RWPE1 (cell line): ENCODE data around the gene CD34.

Experiments used
- CTCF ChIA-PET: fragments of 350-600 bp; sonication (Branson Sonifier 250); formaldehyde crosslinking; extraction: SDS; loops from one replicate; lab custom pipeline; 2021; lab: Yijun Ruan, JAX
- POLR2A ChIA-PET: fragments of 400-600 bp; formaldehyde crosslinking; extraction: SDS; loops from one replicate; lab custom pipeline; 2020; ENCODE audit warnings: antibody characterized with exemption; ENCODE audit not compliant: low non-redundant PET; lab: Yijun Ruan, JAX
- DNase-seq: peaks from one replicate; pipeline ENCODE4 v3.0.0; 2012; ENCODE audit warnings: low spot score
- H3K27ac ChIP-seq: fragments of 450-650 bp; 2 replicates; pipeline ENCODE4 v1.5.1; 2017
- CTCF ChIP-seq: fragments of 450-650 bp; conservative IDR thresholded peaks from 2 replicates; pipeline ENCODE4 v1.5.1; 2017; ENCODE audit warnings: low read depth, mild to moderate bottlenecking

The CD34 gene

DNA sequence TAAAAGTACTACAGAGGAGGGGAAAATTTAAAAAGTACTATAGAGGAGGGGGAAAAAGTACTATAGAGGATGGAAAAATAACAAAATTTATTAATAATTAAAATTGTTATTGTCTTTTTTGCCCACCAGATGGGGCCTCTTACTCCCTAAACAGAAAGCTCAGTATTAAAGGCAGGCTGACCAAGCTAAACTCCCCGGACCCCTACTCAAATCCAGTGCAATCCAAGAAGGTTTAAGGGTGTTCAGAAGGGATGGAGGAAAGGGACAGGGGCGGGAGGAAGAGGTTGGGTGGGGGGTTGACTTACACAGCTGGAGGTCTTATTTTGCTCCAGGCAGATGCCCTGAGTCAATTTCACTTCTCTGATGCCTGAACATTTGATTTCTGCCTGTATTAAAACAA, 13.7 kb downstream of the CD34 start:
- no peak for TF ChIP-seq CTCF
- ChIA-PET CTCF (interaction anchor here (0.6 to 3.4 kb wide), 8 partner anchors 10 to 727 kb away, joined by 3 to 21 read pairs (median 4); partner anchors contain the start of gene CD34), POLR2A (no interaction called here)
- no peak overlapping the region for H3K27ac ChIP-seq
- no peak for DNase-seq

- DNase-seq = no peak
- no peak for TF ChIP-seq CTCF
- ChIA-PET CTCF (interaction anchor here (0.6 to 3.4 kb wide), 6 partner anchors 33 to 728 kb away, joined by 3 to 21 read pairs (median 5); no protein-coding TSS in a partner anchor), POLR2A (no interaction called here)
- H3K27ac ChIP-seq = no peak overlapping the region
Measured at GRCh38 chr1:207896547-207896946, 14.4 kb downstream of the CD34 start.

DNA sequence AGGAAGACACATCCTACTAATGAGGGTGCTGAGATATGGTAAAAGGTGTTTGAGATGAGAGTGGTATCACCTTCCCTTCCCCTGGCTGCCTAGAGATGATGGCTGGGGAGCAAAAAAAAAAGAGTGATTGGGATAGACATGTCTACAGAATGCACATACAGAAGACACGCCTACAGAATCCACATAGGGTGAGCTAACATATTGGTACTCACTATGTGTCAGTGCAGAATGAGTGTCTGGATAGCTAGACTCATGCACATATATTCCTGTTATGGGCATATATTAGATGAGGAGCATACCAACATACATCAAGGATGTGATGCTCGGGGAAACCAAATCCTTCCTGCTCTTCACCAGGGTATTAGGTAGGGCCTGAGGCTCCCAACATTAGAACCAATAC, 16.2 kb downstream of the CD34 start:
- POLR2A ChIA-PET = no interaction called here
- no peak overlapping the region for H3K27ac ChIP-seq
- CTCF ChIA-PET = interaction anchor here (0.6 to 3.4 kb wide), 3 partner anchors 10 to 381 kb away, joined by 3 to 21 read pairs (median 8); no protein-coding TSS in a partner anchor
- no peak for DNase-seq
- TF ChIP-seq CTCF = no peak

GRCh38 chr1:207893737-207894582, 17.0 kb downstream of the CD34 start:
- no peak overlapping the region for H3K27ac ChIP-seq
- no peak for DNase-seq
- ChIA-PET POLR2A (no interaction called here), CTCF (interaction anchor here (0.6 to 3.4 kb wide), 2 partner anchors 70 to 382 kb away, joined by 3 to 21 read pairs; no protein-coding TSS in a partner anchor)
- no peak for TF ChIP-seq CTCF

DNA sequence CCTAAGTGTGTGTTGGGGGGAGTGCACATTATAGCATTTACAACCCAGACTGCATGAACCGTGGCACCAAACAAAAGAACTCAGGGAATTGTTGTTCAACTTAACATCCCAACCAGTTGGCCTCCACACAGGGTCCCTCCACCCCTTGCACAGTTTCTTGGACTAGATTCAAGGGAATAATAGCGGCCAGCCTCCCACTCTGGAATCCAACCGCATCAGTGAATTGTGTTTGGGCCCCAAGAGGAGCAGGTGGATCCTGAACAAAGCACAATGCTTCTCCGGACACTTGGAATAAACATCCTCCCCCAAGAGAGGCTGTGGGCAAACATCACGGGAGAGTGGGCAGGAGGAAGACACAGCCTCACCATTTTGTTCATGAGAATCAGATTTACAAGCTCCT, 18.2 kb downstream of the CD34 start:
- ChIA-PET POLR2A (no interaction called here), CTCF (no interaction called here)
- no peak for TF ChIP-seq CTCF
- H3K27ac ChIP-seq = no peak overlapping the region
- DNase-seq = no peak

DNA sequence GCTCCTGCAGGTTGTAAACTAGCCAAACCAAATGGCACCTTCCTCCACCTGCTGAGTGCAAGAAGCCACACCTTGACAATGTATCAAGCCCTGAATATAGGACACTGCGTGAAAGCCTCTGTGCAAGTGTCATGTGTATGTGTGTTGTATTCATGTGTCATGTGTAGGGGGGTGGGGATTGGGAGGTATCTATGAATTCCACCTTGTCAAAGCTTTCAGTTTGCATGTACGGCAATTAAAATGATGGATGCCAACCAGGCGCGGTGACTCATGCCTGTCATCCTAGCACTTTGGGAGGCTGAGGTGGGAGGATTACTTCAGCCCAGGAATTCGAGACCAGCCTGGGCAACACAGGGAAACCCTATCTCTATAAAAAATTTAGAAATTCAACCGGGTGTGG, 19.8 kb downstream of the CD34 start:
- ChIA-PET CTCF (no interaction called here), POLR2A (no interaction called here)
- TF ChIP-seq CTCF = no peak
- no peak for DNase-seq
- H3K27ac ChIP-seq = no peak overlapping the region
